GM19099 (cell line): ENCODE data around the gene TAS2R19.

Experiments used
- POLR2A ChIP-seq: IDR thresholded peaks from 3 replicates; pipeline ENCODE4 v1.6.1; 2011; ENCODE audit warnings: low read depth; ENCODE audit not compliant: insufficient read length; ENCODE audit errors: extremely low read depth

The TAS2R19 gene

DNA sequence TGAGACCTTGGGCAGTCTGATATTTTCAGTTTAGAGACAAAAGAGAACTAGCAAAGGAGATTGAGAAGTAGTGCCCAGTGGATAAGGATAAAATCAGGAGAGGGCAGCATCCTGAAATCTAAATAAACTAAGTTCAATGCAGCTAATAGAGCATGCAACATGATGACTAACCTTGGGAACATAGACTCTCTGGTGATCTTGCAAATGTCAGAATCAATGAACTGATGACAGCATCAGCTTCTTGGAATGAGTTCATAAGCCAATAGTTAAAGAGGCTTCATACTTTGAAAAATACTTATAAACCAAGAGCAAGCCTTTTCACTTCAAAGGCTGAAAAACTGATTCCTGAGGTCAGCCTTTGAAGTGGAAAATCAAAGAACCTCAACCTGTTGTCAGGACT is 8.2 kb downstream of the TAS2R19 start:
- TF ChIP-seq POLR2A: no peak

- TF ChIP-seq POLR2A: no peak
These were observed 14.8 kb downstream of the TAS2R19 start for GRCh38 chr12:11007608-11008007.

- no peak for TF ChIP-seq POLR2A
These were observed 24.2 kb downstream of the TAS2R19 start, which contains the start of gene TAS2R20 for GRCh38 chr12:10998204-10998603. TAS2R20 (minus strand) TSS chr12:10998304; CDS start chr12:10997875, 429 bp downstream.

- TF ChIP-seq POLR2A: no peak
These were observed 28.1 kb downstream of the TAS2R19 start for GRCh38 chr12:10994307-10994706.

- TF ChIP-seq POLR2A: no peak
These were observed 33.3 kb downstream of the TAS2R19 start for GRCh38 chr12:10989107-10989506.

DNA sequence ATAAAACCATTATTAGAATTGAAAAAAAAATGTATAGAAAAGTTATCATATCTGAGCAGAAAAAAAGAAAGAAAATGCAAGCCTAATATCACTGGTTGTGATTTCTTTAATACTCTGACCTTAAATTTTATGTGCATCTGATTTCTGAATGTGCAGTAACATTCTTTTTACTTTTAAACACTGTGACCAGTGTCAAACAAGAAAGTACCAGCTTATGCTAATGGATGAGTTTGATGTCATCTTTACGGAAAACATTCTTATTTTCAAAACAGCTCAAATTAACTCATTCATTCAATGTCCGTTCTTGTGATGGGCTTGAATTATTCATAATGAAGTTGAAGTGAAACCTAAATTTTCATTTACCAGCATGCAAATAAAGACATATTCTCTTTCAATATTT is 35.6 kb downstream of the TAS2R19 start, which contains the start of gene TAS2R50:
TAS2R50 (minus strand) TSS at position 101 of the 400 bp plus-strand sequence; CDS start at position 49, 52 bp downstream.
- no peak for TF ChIP-seq POLR2A

DNA sequence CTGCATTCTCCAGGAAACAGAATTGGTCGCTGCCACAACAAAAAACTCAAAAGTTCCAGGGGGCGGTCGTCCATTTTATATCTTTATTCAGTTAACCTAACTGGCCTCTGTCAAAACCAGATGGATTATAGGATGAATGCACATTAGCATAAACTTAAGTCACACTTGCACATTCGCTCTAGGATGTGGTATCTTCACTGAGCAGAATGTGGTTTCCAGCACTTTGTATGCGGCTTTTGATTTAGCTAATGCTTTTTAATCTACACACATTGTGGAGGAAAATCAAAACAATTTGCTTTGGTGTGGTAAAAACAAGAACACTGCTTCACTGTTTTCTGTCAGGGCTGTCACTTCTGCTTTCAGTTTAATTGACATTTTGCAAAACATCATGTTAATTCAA is 40.2 kb downstream of the TAS2R19 start:
- no peak for TF ChIP-seq POLR2A

- TF ChIP-seq POLR2A: no peak
These were observed 47.5 kb downstream of the TAS2R19 start for GRCh38 chr12:10974965-10975364.
